Nucleus accumbens (tissue), 56 donors: Measurements from ENCODE around the gene PRDM5.
"Not testable (repeated sequence)": the region's sequence is repeated elsewhere in the genome, so short reads cannot be mapped to it uniquely, and the experiment has no call there.

Experiments
- DNase-seq, 56 donors: peaks; one replicate each; lab custom pipeline; 2025; lab: John Stamatoyannopoulos, UW

Gene PRDM5

DNA sequence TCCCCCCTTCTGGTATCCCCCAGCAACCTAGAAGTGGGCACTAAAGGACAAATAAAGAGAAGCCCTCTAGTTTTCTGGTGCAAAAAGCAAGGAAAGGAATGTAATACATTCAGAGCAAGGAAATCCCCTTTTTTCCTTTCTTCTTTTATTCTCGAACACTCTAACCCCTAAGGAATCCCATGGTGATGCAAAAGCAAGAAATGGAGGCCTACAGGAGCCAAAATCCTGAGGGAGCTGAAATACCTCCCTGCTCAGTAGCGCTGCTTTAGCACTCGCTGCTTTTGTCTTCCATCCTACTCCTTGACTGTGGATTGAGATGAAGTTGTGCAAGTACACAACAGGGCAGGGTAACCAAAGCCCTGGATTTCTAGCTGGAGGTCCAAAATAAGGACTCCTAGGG, 251.0 kb downstream of the PRDM5 start:
- DNase-seq = no peak

DNA sequence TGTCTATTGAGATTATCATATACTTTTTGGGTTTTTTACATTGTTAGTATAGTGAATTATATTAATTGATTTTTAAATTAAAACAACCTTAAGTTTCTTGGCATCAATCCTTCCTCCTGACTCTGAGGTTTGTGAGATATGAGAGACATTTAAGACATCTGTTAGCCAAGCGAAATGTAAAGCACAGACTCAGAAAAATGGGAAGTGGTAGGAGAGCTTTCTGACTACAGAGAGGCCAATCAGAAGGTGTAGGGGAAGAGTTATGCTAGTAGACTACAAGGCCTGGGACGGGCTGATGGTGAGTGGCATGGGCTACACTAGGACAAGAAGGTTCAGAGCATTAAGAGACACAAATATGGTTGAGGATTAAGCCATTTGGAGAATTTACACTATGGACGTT, 255.4 kb downstream of the PRDM5 start:
- DNase-seq = no peak

DNA sequence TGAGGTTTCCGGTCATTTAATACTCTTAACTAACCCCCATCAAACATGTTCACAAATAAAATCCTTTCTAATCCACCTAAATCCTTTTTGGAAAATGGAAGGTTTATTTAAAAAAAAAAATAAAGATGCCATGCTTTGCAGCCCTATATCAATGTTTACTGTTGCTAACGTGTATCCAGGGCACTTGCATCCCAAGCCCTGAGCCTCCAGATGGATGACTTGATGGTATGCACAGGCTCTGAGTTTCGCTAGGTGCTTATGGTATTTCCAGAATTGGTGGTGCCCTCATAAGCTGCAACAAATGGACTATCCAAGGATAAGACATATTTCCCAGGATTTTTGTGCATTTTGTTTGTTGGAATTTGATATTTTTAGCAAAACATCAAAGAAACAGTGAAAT, 257.7 kb downstream of the PRDM5 start:
- DNase-seq = no peak

DNA sequence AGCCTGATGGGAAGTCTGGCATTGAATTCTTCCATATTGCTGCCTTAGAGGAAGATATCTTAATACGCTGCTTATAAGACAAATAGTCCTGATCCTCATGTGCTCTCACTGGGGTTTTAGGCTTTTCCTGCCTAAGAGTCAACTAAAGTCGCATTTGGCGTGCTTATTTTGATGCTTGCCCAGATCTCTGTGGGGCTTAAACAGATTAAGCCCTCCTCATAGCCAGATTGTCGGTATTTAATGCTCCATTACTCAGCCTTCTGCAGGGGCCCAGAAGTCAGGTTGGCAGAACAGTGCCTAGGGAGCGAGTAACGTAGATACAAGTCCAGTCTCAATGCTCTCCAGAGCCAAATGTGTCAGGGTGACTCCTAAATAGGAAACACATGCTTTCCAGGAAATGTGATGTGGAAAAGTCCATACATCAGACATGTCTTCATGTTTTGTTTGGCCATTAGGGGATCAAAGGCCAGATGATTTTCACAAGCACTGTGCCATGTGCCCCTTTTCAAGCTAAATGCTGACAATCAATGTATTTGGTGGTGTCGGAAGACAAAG, 262.8 kb downstream of the PRDM5 start:
- no peak for DNase-seq

DNA sequence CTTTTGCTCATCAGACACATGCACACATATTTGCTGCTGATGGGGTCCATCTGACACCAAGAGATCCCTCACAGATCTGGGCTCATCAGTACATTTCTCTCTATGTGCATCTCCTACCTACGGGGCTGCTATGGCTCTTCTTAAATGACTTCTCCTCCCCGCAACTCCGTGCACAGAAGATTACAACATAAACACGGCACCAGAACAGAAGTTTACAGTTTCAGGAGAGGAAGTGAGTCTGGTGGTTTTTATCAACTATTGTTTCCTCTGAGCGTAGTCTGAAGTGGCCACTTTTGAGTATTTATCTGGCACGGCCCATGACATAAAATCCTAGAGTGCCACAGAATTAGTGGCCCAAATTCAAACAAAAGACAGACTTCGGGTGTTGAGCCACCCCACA, 263.8 kb downstream of the PRDM5 start:
- no peak for DNase-seq

DNA sequence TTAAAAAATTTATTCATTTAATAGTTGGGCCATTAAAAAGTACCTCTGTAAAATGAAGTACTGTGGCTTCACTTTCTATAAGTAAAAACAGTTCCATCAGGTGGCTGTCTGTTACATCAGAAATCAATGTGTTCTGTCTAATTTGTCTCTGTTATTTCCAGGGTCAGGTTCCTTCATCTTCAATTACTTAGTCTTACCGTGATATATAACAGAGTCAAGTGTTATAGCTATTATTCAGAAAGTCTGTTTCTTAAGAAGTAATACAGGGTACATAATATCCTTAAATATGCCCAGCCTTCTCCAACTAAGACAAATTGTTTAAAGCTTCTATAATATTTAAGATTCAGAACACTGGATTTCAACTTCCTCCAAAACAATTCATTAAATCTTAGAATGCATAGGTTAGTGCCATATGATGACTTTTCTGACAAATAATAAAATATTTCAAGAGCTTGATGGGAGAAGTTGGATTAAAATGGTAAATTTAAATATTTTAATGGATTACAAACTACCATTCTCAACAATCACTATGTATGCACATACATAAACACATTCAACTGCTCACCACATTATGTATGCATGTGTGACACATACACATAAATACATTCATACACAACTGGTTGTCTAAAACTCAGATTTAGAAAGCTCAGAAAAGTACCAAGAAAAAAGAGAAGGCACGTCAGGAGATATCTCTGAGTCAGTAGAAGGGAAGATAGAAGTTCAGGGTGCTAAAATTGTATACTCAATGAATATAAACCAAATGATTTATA, 268.5 kb downstream of the PRDM5 start:
- no peak for DNase-seq

DNA sequence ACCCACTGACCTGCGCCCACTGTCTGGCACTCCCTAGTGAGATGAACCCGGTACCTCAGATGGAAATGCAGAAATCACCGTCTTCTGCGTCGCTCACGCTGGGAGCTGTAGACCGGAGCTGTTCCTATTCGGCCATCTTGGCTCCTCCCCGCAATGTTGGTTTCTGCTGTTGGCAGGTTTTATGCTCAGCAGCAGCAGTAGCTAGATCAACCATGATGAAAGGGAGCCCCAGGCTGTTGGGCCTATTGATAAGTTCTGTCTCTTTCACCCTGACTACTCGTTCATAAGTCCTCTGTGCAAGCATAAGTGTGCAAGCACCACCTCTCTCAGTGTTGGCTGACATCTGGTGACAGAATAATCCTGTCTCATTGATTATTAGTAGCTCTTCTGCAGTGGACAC, 274.2 kb downstream of the PRDM5 start:
- not testable (repeated sequence) for DNase-seq
